ENCODE measurements around the gene SEMA4C.

DNA sequence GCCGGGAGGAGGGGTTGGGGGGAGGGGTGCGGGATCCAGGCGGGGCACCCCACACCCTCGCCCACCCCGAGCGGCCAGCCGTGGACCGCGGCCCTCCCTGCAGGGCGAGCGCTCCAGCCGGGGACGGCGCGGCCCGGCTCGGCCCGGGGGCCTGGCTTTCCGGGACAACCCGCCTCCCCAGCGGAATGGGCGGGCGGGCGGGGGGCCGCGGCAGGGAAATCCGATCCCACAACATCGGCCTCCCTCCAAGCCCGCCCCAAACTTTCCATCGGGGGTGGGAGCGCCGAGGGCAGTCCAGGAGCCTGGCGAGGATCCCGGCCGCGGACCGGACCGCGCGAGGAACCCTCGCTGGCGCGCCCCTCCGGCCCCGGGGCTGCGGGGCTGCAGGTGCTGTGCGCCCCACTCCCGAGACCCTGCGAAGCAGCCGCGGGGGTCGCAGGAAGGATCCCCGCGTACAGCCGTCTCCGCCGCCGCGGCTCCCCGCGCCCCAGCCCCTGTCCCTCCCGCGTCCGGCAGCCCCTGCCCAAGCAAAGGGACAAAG, 529 bp downstream of the SEMA4C start:
- TF ChIP-seq POLR2A (IDR thresholded peaks at IDR 0.05), result no peak
- TF ChIP-seq, protein P1, sequence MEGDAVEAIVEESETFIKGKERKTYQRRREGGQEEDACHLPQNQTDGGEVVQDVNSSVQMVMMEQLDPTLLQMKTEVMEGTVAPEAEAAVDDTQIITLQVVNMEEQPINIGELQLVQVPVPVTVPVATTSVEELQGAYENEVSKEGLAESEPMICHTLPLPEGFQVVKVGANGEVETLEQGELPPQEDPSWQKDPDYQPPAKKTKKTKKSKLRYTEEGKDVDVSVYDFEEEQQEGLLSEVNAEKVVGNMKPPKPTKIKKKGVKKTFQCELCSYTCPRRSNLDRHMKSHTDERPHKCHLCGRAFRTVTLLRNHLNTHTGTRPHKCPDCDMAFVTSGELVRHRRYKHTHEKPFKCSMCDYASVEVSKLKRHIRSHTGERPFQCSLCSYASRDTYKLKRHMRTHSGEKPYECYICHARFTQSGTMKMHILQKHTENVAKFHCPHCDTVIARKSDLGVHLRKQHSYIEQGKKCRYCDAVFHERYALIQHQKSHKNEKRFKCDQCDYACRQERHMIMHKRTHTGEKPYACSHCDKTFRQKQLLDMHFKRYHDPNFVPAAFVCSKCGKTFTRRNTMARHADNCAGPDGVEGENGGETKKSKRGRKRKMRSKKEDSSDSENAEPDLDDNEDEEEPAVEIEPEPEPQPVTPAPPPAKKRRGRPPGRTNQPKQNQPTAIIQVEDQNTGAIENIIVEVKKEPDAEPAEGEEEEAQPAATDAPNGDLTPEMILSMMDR (IDR thresholded peaks at IDR 0.05), result no peak

All from lower leg skin (tissue), 3 donors.